HepG2 (cell line): ENCODE measurements around the gene CAMTA1. TPM values are rescaled to one million over a fixed set of nuclear protein-coding genes. Genes with fewer than 3 reads are reported as not detected.

Experiments used
- ATAC-seq: fragments of 200-7000 bp; cut with Tn5 transposase; 3 replicates; pipeline ENCODE4 v1.9.1; 2020; ENCODE audit warnings: mild to moderate bottlenecking, moderate library complexity
- BruUV-seq: library from RNA; stranded (reverse); fragments of 400-500 nt; replicated peaks from 2 replicates; lab custom pipeline; 2021; lab: Mats Ljungman, UMichigan
- CTCF ChIA-PET: fragments of 300-600 bp; formaldehyde crosslinking; extraction: SDS; loops from one replicate; lab custom pipeline; 2021; ENCODE audit warnings: low total read pairs, inconsistent platforms, low intra/inter-chr PET ratio; lab: Yijun Ruan, JAX
- POLR2A ChIA-PET: fragments of 350-600 bp; sonication (Branson Sonifier 250); formaldehyde crosslinking; loops from one replicate; lab custom pipeline; 2020; ENCODE audit warnings: antibody characterized with exemption, inconsistent platforms; lab: Yijun Ruan, JAX
- DNase-seq: peaks from one replicate; pipeline ENCODE4 v3.0.0-alpha.2; 2015; ENCODE audit warnings: low spot score
- FAIRE-seq: peaks from 3 replicates; lab custom pipeline; 2011; peaks lifted over from hg19 to GRCh38; lab: Jason Lieb, UNC
- H2AFZ ChIP-seq: one replicate; pipeline ENCODE4 v1.6.1; 2011; ENCODE audit warnings: low read length, inconsistent platforms
- H3K27ac ChIP-seq: fragments of 300-600 bp; 3 replicates; pipeline ENCODE4 v1.8.0; 2011; ENCODE audit warnings: mixed run types, mild to moderate bottlenecking, mixed read lengths, low read length, inconsistent platforms; ENCODE audit not compliant: insufficient read depth; ENCODE audit errors: extremely low read length
- H3K27me3 ChIP-seq, 2 experiments: fragments of 200-600 bp in 1 of 2; 2 replicates in 1 of 2; 3 replicates in 1 of 2; pipeline versions ENCODE4 v1.6.0 to v1.8.0; 2011; ENCODE audit warnings: low read length in 2 of 2, mild to moderate bottlenecking in 2 of 2, moderate library complexity in 2 of 2, inconsistent platforms in 1 of 2; ENCODE audit not compliant: insufficient read depth in 2 of 2, control insufficient read depth in 1 of 2
- H3K36me3 ChIP-seq, 2 experiments: fragments of 200-600 bp in 1 of 2; replicated peaks in 1 of 2; 2 replicates in 1 of 2; 3 replicates in 1 of 2; pipeline versions ENCODE4 v1.5.1 to v1.8.0; 2011; ENCODE audit warnings: low read length in 2 of 2, inconsistent platforms in 1 of 2; ENCODE audit not compliant: insufficient read depth in 2 of 2, control insufficient read depth in 1 of 2
- H3K4me1 ChIP-seq: 2 replicates; pipeline ENCODE4 v1.5.1; 2012; ENCODE audit warnings: low read length, inconsistent platforms; ENCODE audit not compliant: insufficient read depth
- H3K4me2 ChIP-seq: 2 replicates; pipeline ENCODE4 v1.6.0; 2011; ENCODE audit warnings: low read depth, low read length, inconsistent platforms
- H3K4me3 ChIP-seq, 3 experiments: fragments of 200-600 bp in 1 of 3; sonication (generic), shearing (Covaris generic) in 1 of 3; replicated peaks in 1 of 3; 2 replicates each; pipeline ENCODE4 v1.5.1; 2011 to 2016; ENCODE audit warnings: low read length in 3 of 3, inconsistent platforms in 2 of 3, low read depth in 2 of 3, mild to moderate bottlenecking in 2 of 3, control low read depth in 1 of 3, mixed read lengths in 1 of 3; ENCODE audit not compliant: insufficient read depth in 1 of 3
- H3K79me2 ChIP-seq: one replicate; pipeline ENCODE4 v1.6.1; 2011; ENCODE audit warnings: low read length, inconsistent platforms; ENCODE audit not compliant: insufficient read depth
- H3K9ac ChIP-seq: 2 replicates; pipeline ENCODE4 v1.6.0; 2011; ENCODE audit warnings: mild to moderate bottlenecking, low read depth, low read length, inconsistent platforms; ENCODE audit not compliant: insufficient read depth
- H3K9me3 ChIP-seq: 2 replicates; pipeline ENCODE4 v1.5.1; 2012; ENCODE audit warnings: mild to moderate bottlenecking, low read length
- H4K20me1 ChIP-seq: 2 replicates; pipeline ENCODE4 v1.6.0; 2011; ENCODE audit warnings: inconsistent platforms, mild to moderate bottlenecking, low read length, moderate library complexity; ENCODE audit not compliant: insufficient read depth
- ATF1 ChIP-seq: IDR thresholded peaks from 2 replicates; pipeline ENCODE4 v1.6.1; 2016; ENCODE audit warnings: mild to moderate bottlenecking, control low read depth
- PRDM10 ChIP-seq: sonication (generic); formaldehyde crosslinking; IDR thresholded peaks from 2 replicates; pipeline ENCODE4 v1.4.0; 2020; ENCODE audit warnings: low read depth, missing genetic modification reagents
- RAD21 ChIP-seq: fragments of 450-650 bp; formaldehyde crosslinking; IDR thresholded peaks from 2 replicates; pipeline ENCODE4 v1.5.0; 2020; ENCODE audit warnings: mild to moderate bottlenecking
- ZNF569 ChIP-seq: sonication (generic); formaldehyde crosslinking; IDR thresholded peaks from 2 replicates; pipeline ENCODE4 v1.5.0; 2020; ENCODE audit warnings: mild to moderate bottlenecking, missing genetic modification reagents, moderate library complexity, borderline replicate concordance
- ZNF816 ChIP-seq: sonication (generic); formaldehyde crosslinking; IDR thresholded peaks from 2 replicates; pipeline ENCODE4 v1.8.0; 2022; ENCODE audit warnings: missing genetic modification reagents, mild to moderate bottlenecking, borderline replicate concordance
- WGBS: methylation state at CpG from one replicate; pipeline ENCODE4 v1.1.6; 2017; ENCODE audit warnings: low lambda C conversion rate; 5-methylcytosine and 5-hydroxymethylcytosine counted together
- in situ Hi-C: cut with HindIII; loops from 2 replicates; pipeline ENCODE4 v1.10.0; 2017; ENCODE audit warnings: low pct_unique_long_range_greater_than_20kb; ENCODE audit not compliant: extremely low pct_ligation_motif_present
- intact Hi-C: fragments of 100-400 bp; cut with micrococcal nuclease; formaldehyde crosslinking; loops from one replicate; pipeline ENCODE4 v1.10.0; 2022; ENCODE audit not compliant: unreplicated experiment
- polyA plus RNA-seq, 8 experiments: library from polyadenylated mRNA; depleted of rRNA in 3 of 8; stranded (reverse) in 7 of 8; unstranded in 1 of 8; fragments of >200 nt; fragmentation: Illumina TruSeq in 4 of 8; extraction: Trizol in 4 of 8; gene quantifications; 2 replicates each; pipeline versions ENCODE4 v1.2.1 to v1.2.3, GENCODE V29; 2011 to 2016; ENCODE audit warnings: low read depth in 4 of 8, missing spikeins in 1 of 8, mixed read lengths in 1 of 8; ENCODE audit not compliant: insufficient read depth in 1 of 8
- total RNA-seq, 5 experiments: library from RNA; depleted of rRNA; stranded (reverse); fragments of >200 nt; fragmentation: Illumina TruSeq; extraction: Trizol; gene quantifications; 2 replicates each; pipeline ENCODE4 v1.2.3, GENCODE V29; 2016; ENCODE audit warnings: low read depth in 1 of 5

The CAMTA1 gene
- total and polyA plus RNA-seq, 2 of the 13 experiments (the other 11 are each of a cell fraction or from before 2014, with no cell fraction given) = 25.0 to 36.4 TPM

- TF ChIP-seq ZNF569 (CRISPR knock-in tag) (no peak), ZNF816 (CRISPR knock-in tag) (no peak), PRDM10 (CRISPR knock-in tag) (no peak), RAD21 (no peak), ATF1 (CRISPR knock-in tag) (no peak)
- Histone ChIP-seq H2AFZ (no peak overlapping the region), H3K27me3 (peaks cover 0 to 28% of the 10 kb centered on the region in 2 experiments; a peak in 3 of 5 replicates), H3K9me3 (no peaks in the 10 kb centered on the region), H3K27ac (no peak overlapping the region), H3K4me1 (peaks cover 15% of the 10 kb centered on the region), H3K4me3 (no peak overlapping the region), H3K79me2 (no peaks in the 10 kb centered on the region), H3K9ac (no peak overlapping the region), H3K36me3 (no peaks in the 10 kb centered on the region), H3K4me2 (no peak overlapping the region), H4K20me1 (no peaks in the 10 kb centered on the region)
- WGBS = 56% methylated on average over 9 of the region's 38 CpGs
- ChIA-PET POLR2A (interaction anchor here (1.2 kb wide), 1 partner anchor 88 kb away, joined by 3 read pairs; no protein-coding TSS in a partner anchor), CTCF (no interaction called here)
- in situ Hi-C loops (loop anchor here (5.0 to 25.0 kb wide), 2 partner anchors 199 to 239 kb away; partner anchors contain the start of gene UTS2), intact Hi-C loops (no loop called here)
- DNase-seq (no peak), FAIRE-seq (no peak), ATAC-seq (no peak)
- BruUV-seq = no TSS peak
Observed at GRCh38 chr1:7663451-7664146, 878.3 kb downstream of the CAMTA1 start.
